Activated CD8-positive, alpha-beta T cell treated with anti-CD3 and anti-CD28 coated beads for 36 hours (primary cell): ENCODE measurements around the gene LGALS16. TPM values are rescaled to one million over a fixed set of nuclear protein-coding genes. Genes with fewer than 3 reads are reported as not detected.

ENCODE experiments used
- ATAC-seq: fragments of 200-7000 bp; cut with Tn5 transposase; one replicate; pipeline ENCODE4 v1.10.0; 2021; ENCODE audit warnings: mild to moderate bottlenecking, moderate library complexity
- CTCF ChIA-PET: fragments of 350-600 bp; sonication (Branson Sonifier 250); formaldehyde crosslinking; loops from one replicate; lab custom pipeline; 2021; ENCODE audit warnings: antibody characterized with exemption; lab: Charles Lee
- POLR2A ChIA-PET: fragments of 350-600 bp; sonication (Branson Sonifier 250); formaldehyde crosslinking; loops from one replicate; lab custom pipeline; 2021; ENCODE audit warnings: antibody characterized with exemption; lab: Charles Lee
- DNase-seq: peaks from one replicate; pipeline ENCODE4 v3.0.0-alpha.2; 2020
- H3K27ac Mint-ChIP-seq: one replicate; pipeline ENCODE4 v1.8.0; 2021; ENCODE audit warnings: mild to moderate bottlenecking, mixed read lengths
- H3K27me3 Mint-ChIP-seq: one replicate; pipeline ENCODE4 v1.8.0; 2021; ENCODE audit warnings: mixed read lengths
- H3K36me3 Mint-ChIP-seq: one replicate; pipeline ENCODE4 v1.8.0; 2021; ENCODE audit warnings: low read depth, mixed read lengths
- H3K4me1 Mint-ChIP-seq: one replicate; pipeline ENCODE4 v1.8.0; 2021; ENCODE audit warnings: low read depth, mixed read lengths
- H3K4me3 Mint-ChIP-seq: one replicate; pipeline ENCODE4 v1.8.0; 2021; ENCODE audit warnings: mild to moderate bottlenecking, moderate library complexity, mixed read lengths
- H3K9me3 Mint-ChIP-seq: one replicate; pipeline ENCODE4 v1.8.0; 2021; ENCODE audit warnings: mixed read lengths
- CTCF ChIP-seq: fragments of 200-600 bp; IDR thresholded peaks from one replicate; pipeline ENCODE4 v1.8.0; 2022; ENCODE audit warnings: antibody characterized with exemption, mild to moderate bottlenecking
- intact Hi-C: fragments of 100-400 bp; cut with micrococcal nuclease; formaldehyde crosslinking; loops from one replicate; pipeline ENCODE4 v1.10.0; 2022
- total RNA-seq, 2 experiments: library from RNA; stranded (reverse); gene quantifications; one replicate each; pipeline ENCODE4 v1.2.3, GENCODE V29; 2021

Gene LGALS16
- total RNA-seq, 2 experiments from 2014 or later: not detected

DNA sequence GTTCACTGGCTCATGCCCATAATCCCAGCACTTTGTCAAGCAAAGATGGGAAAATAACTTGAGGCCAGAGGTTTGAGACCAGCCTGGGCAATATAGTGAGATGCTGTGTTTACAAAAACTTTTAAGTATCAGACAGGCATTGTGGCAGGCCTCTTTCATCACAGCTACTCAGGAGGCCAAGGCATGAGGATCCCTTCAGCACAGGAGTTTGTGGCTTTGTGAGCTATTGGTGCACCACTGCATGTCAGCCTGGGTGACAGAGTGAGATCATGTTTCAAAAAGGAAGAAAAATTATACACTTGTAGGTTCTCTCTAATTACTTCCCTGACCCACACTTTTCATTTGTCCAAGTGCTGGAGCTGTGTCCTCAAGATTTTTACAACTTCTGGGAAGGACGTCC lies 37.1 kb downstream of the LGALS16 start:
- intact Hi-C loops: no loop called here
- no peak for ATAC-seq
- ChIA-PET CTCF (no interaction called here), POLR2A (no interaction called here)
- Mint-ChIP-seq H3K9me3 (peaks cover 4% of the 10 kb centered on the region), H3K4me3 (no peak overlapping the region), H3K27me3 (peaks cover 24% of the 10 kb centered on the region), H3K27ac (no peak overlapping the region), H3K36me3 (no peaks in the 10 kb centered on the region), H3K4me1 (no peaks in the 10 kb centered on the region)
- TF ChIP-seq CTCF: no peak
- no peak for DNase-seq

- Mint-ChIP-seq H3K4me1 (no peaks in the 10 kb centered on the region), H3K27me3 (peaks cover 39% of the 10 kb centered on the region), H3K9me3 (no peaks in the 10 kb centered on the region), H3K4me3 (no peak overlapping the region), H3K36me3 (no peaks in the 10 kb centered on the region), H3K27ac (no peak overlapping the region)
- no peak for TF ChIP-seq CTCF
- ChIA-PET CTCF (no interaction called here), POLR2A (no interaction called here)
- no peak for ATAC-seq
- intact Hi-C loops: no loop called here
- DNase-seq: no peak
Measured at GRCh38 chr19:39695759-39696158, 40.0 kb downstream of the LGALS16 start.

- ATAC-seq (no peak), DNase-seq (no peak)
- Mint-ChIP-seq H3K27ac (no peak overlapping the region), H3K4me3 (no peak overlapping the region), H3K27me3 (peaks cover 43% of the 10 kb centered on the region), H3K36me3 (no peaks in the 10 kb centered on the region), H3K9me3 (no peaks in the 10 kb centered on the region), H3K4me1 (no peaks in the 10 kb centered on the region)
- intact Hi-C loops: no loop called here
- ChIA-PET POLR2A (no interaction called here), CTCF (no interaction called here)
- TF ChIP-seq CTCF: no peak
Measured at GRCh38 chr19:39696387-39696786, 40.7 kb downstream of the LGALS16 start.

GRCh38 chr19:39698535-39698934 lies 42.8 kb downstream of the LGALS16 start:
- POLR2A ChIA-PET: no interaction called here
- no peak overlapping the region for H3K27ac Mint-ChIP-seq
- no peak for TF ChIP-seq CTCF
- no peaks in the 10 kb centered on the region for H3K4me1 Mint-ChIP-seq
- intact Hi-C loops: no loop called here
- H3K4me3 Mint-ChIP-seq: no peak overlapping the region
- no peak for ATAC-seq
- no peaks in the 10 kb centered on the region for H3K9me3 Mint-ChIP-seq
- CTCF ChIA-PET: no interaction called here
- peaks cover 42% of the 10 kb centered on the region for H3K27me3 Mint-ChIP-seq
- H3K36me3 Mint-ChIP-seq: no peaks in the 10 kb centered on the region
- no peak for DNase-seq

- Mint-ChIP-seq H3K4me3 (no peak overlapping the region), H3K36me3 (peaks cover 1% of the 10 kb centered on the region), H3K27me3 (peaks cover 35% of the 10 kb centered on the region), H3K27ac (no peak overlapping the region), H3K4me1 (peaks cover 23% of the 10 kb centered on the region), H3K9me3 (no peaks in the 10 kb centered on the region)
- ATAC-seq (no peak), DNase-seq (no peak)
- ChIA-PET POLR2A (no interaction called here), CTCF (interaction anchor here (1.2 kb wide), 1 partner anchor 71 kb away, joined by 3 read pairs; no protein-coding TSS in a partner anchor)
- intact Hi-C loops: no loop called here
- TF ChIP-seq CTCF: no peak
Measured at GRCh38 chr19:39701291-39701690, 45.6 kb downstream of the LGALS16 start.
